Fibroblast of lung (primary cell): ENCODE results near the gene MED28. TPM values are rescaled to one million over a fixed set of nuclear protein-coding genes. Genes with fewer than 3 reads are reported as not detected.

ENCODE experiments used
- DNase-seq, 2 donors: peaks; one replicate each; pipeline versions ENCODE4 v3.0.0 to v3.0.0-alpha.2; 2010; ENCODE audit warnings: low read depth in 2 of 2
- H2AFZ ChIP-seq: 2 replicates; pipeline ENCODE4 v1.5.1; 2012; ENCODE audit warnings: low read length, control low read depth, inconsistent platforms
- H3K27ac ChIP-seq: 2 replicates; pipeline ENCODE4 v1.5.1; 2011; ENCODE audit warnings: low read length, control low read depth; ENCODE audit not compliant: insufficient read depth
- H3K27me3 ChIP-seq: 2 replicates; pipeline ENCODE4 v1.5.1; 2011; ENCODE audit warnings: mild to moderate bottlenecking, low read length; ENCODE audit not compliant: control insufficient read depth, insufficient read depth
- H3K36me3 ChIP-seq: 2 replicates; pipeline ENCODE4 v1.5.1; 2011; ENCODE audit warnings: low read length; ENCODE audit not compliant: control insufficient read depth, insufficient read depth
- H3K4me1 ChIP-seq: 2 replicates; pipeline ENCODE4 v1.5.1; 2011; ENCODE audit warnings: low read length; ENCODE audit not compliant: control insufficient read depth, insufficient read depth; ENCODE audit errors: extremely low read depth
- H3K4me2 ChIP-seq: 2 replicates; pipeline ENCODE4 v1.5.1; 2011; ENCODE audit warnings: low read length, control low read depth; ENCODE audit not compliant: insufficient read depth; ENCODE audit errors: extremely low read depth
- H3K4me3 ChIP-seq, 4 experiments: fragments of 200-600 bp in 1 of 4; sonication (generic) in 1 of 4; replicated peaks in 1 of 4; 2 replicates each; pipeline ENCODE4 v1.5.1; 2011 to 2016; ENCODE audit warnings: low read length in 4 of 4, low read depth in 3 of 4, mild to moderate bottlenecking in 3 of 4, control low read depth in 2 of 4, inconsistent platforms in 1 of 4, mixed read lengths in 1 of 4; ENCODE audit not compliant: insufficient read depth in 1 of 4; ENCODE audit errors: control extremely low read depth in 1 of 4
- H3K79me2 ChIP-seq: 2 replicates; pipeline ENCODE4 v1.5.1; 2012; ENCODE audit warnings: mild to moderate bottlenecking, low read length, inconsistent platforms; ENCODE audit not compliant: control insufficient read depth, insufficient read depth
- H3K9ac ChIP-seq: 2 replicates; pipeline ENCODE4 v1.5.1; 2011; ENCODE audit warnings: mild to moderate bottlenecking, low read length, control low read depth; ENCODE audit not compliant: insufficient read depth
- H3K9me3 ChIP-seq: 2 replicates; pipeline ENCODE4 v1.5.1; 2012; ENCODE audit warnings: low read depth, low read length; ENCODE audit not compliant: control insufficient read depth, insufficient read depth
- H4K20me1 ChIP-seq: 2 replicates; pipeline ENCODE4 v1.5.1; 2011; ENCODE audit warnings: low read length; ENCODE audit not compliant: control insufficient read depth, insufficient read depth; ENCODE audit errors: extremely low read depth
- CTCF ChIP-seq, 2 donors: IDR thresholded peaks in 1 of 2; conservative IDR thresholded peaks in 1 of 2; 1 replicate in 1 of 2; 2 replicates in 1 of 2; pipeline ENCODE4 v1.5.1; 2011 to 2012; ENCODE audit warnings: low read length in 2 of 2, control low read depth in 1 of 2, inconsistent platforms in 1 of 2, low read depth in 1 of 2, mild to moderate bottlenecking in 1 of 2
- EZH2 ChIP-seq: IDR thresholded peaks from 2 replicates; pipeline ENCODE4 v1.5.1; 2012; ENCODE audit warnings: low read length, control low read depth, mild to moderate bottlenecking; ENCODE audit errors: missing control alignments
- polyA plus RNA-seq, 2 donors: library from polyadenylated mRNA; depleted of rRNA in 1 of 2; stranded (reverse) in 1 of 2; unstranded in 1 of 2; fragments of >200 nt; gene quantifications; 2 replicates each; pipeline ENCODE4 v1.2.1, GENCODE V29; 2011 to 2012; ENCODE audit warnings: missing spikeins in 1 of 2
- total RNA-seq: library from RNA; depleted of rRNA; stranded (reverse); fragments of >200 nt; gene quantifications from 2 replicates; pipeline ENCODE4 v1.2.1, GENCODE V29; 2014

Gene MED28
- total and polyA plus RNA-seq, 2 donors (not counting 1 experiment from before 2014, with no cell fraction given): 16.8 to 20.1 TPM

DNA sequence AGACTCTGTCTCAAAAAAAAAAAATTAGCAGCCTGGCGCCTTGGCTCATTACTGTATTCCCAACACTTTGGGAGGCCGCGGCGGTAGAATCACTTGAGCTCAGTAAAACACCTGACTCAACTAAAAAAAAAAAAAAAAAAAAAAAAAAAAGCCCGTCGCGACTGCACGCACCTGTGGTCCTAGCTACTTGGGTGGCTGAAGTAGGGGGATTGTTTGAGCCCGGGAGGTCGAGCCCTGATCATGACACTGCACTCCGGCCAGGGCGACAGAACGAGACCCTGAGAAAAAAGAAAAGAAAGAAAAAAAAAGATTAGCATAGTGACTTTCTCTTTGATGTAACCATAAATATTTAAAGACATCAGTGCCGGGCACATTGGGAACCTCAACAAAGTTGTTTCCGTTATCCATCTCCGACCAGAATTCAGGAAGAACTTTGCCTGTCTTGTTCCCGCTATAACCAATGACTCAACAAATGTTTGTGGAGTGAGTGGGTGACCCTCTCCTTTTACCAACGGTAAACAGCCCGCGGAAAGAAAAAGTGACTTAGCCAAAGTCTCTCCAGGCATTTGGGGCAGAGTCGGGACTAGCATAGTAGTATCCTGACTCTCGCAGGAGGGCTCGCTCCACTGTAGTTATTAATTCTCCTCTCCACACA is 553 bp upstream of the MED28 start:
- peaks cover 2% of the 10 kb centered on the region for H3K36me3 ChIP-seq
- TF ChIP-seq CTCF (conservative IDR thresholded peaks at IDR 0.05 in 1 of 2, IDR thresholded peaks at IDR 0.05 in 1 of 2; ENCODE audit: low read depth in 1 of 2, low read length in 2 of 2): no peak
- no peak for TF ChIP-seq EZH2
- peak overlapping the region; percentile 93 for H2AFZ ChIP-seq
- DNase-seq: peak; percentile 72 to 82
- peaks cover 4% of the 10 kb centered on the region for H3K4me1 ChIP-seq
- no peaks in the 10 kb centered on the region for H3K27me3 ChIP-seq
- peak overlapping the region; percentile 97 for H3K27ac ChIP-seq
- H3K79me2 ChIP-seq: peaks cover 41% of the 10 kb centered on the region
- H3K9ac ChIP-seq: peak overlapping the region; percentile 94
- peak overlapping the region; percentile 95 to 98 (median 96) for H3K4me3 ChIP-seq
- H3K4me2 ChIP-seq: peak overlapping the region; percentile 93
- H3K9me3 ChIP-seq: no peaks in the 10 kb centered on the region
- no peaks in the 10 kb centered on the region for H4K20me1 ChIP-seq

- Histone ChIP-seq H3K4me2 (peak overlapping the region; percentile 13), H4K20me1 (peaks cover 4% of the 10 kb centered on the region), H3K4me3 (peak overlapping the region in 3 of 4 experiments; percentile 2 to 95 (median 95)), H3K27ac (no peak overlapping the region), H3K4me1 (peaks cover 11% of the 10 kb centered on the region), H3K27me3 (no peaks in the 10 kb centered on the region), H3K9me3 (no peaks in the 10 kb centered on the region), H3K9ac (no peak overlapping the region), H2AFZ (no peak overlapping the region), H3K36me3 (peaks cover 7% of the 10 kb centered on the region), H3K79me2 (peaks cover 55% of the 10 kb centered on the region)
- no peak for TF ChIP-seq CTCF (conservative IDR thresholded peaks at IDR 0.05 in 1 of 2, IDR thresholded peaks at IDR 0.05 in 1 of 2; ENCODE audit: low read depth in 1 of 2, low read length in 2 of 2)
- TF ChIP-seq EZH2: no peak
- DNase-seq: no peak
Measured at GRCh38 chr4:17616283-17616682, 1.8 kb downstream of the MED28 start.

- Histone ChIP-seq H3K9me3 (no peaks in the 10 kb centered on the region), H3K4me2 (peak overlapping the region; percentile 85), H4K20me1 (peaks cover 4% of the 10 kb centered on the region), H3K4me3 (peak overlapping the region in 2 of 4 experiments; percentile 4 to 19), H3K36me3 (peaks cover 14% of the 10 kb centered on the region), H3K79me2 (peaks cover 63% of the 10 kb centered on the region), H3K9ac (no peak overlapping the region), H3K27ac (peak overlapping the region; percentile 82), H3K27me3 (no peaks in the 10 kb centered on the region), H2AFZ (no peak overlapping the region), H3K4me1 (peaks cover 11% of the 10 kb centered on the region)
- TF ChIP-seq CTCF (conservative IDR thresholded peaks at IDR 0.05 in 1 of 2, IDR thresholded peaks at IDR 0.05 in 1 of 2; ENCODE audit: low read depth in 1 of 2, low read length in 2 of 2): no peak
- no peak for TF ChIP-seq EZH2
- no peak for DNase-seq
Measured at GRCh38 chr4:17618926-17619325, 4.5 kb downstream of the MED28 start.
